ENCODE results near the gene FBLN1.

FBLN1 gene

DNA sequence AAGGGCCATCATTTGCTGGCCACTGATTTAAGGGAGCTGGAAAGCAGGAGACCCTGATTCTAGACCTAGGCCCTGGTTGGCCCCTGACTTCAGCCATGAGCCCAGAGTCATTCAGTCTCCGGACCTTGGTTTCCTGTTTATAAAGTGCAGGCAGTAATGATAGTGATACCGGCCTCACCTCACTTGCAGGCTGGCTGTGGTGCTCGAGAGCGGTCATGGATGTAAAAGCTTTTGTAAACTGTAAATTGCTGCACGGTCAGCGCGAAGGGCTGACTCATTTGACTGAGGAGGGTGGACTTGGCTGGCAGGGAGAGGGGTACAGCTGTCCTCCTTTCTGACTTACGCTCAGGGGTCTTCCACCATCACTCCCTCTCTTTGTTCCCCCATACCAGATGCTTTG lies 37.4 kb downstream of the FBLN1 start:
- ATAC-seq: no peak
- TF ChIP-seq ZNF565 (CRISPR knock-in tag; conservative IDR thresholded peaks at IDR 0.05; ENCODE audit: low read depth) (no peak), ZFP3 (CRISPR knock-in tag; IDR thresholded peaks at IDR 0.05) (no peak), RARB (CRISPR knock-in tag; IDR thresholded peaks at IDR 0.05) (no peak), ZNF70 (CRISPR knock-in tag; IDR thresholded peaks at IDR 0.05) (no peak), BACH2 (CRISPR knock-in tag; IDR thresholded peaks at IDR 0.05; ENCODE audit: borderline replicate concordance) (no peak), GLIS3 (CRISPR knock-in tag; IDR thresholded peaks at IDR 0.05) (no peak), TCF4 (CRISPR knock-in tag; IDR thresholded peaks at IDR 0.05; ENCODE audit: borderline replicate concordance) (no peak), SNAI2 (CRISPR knock-in tag; IDR thresholded peaks at IDR 0.05) (no peak)
- TF ChIP-seq, protein P1, sequence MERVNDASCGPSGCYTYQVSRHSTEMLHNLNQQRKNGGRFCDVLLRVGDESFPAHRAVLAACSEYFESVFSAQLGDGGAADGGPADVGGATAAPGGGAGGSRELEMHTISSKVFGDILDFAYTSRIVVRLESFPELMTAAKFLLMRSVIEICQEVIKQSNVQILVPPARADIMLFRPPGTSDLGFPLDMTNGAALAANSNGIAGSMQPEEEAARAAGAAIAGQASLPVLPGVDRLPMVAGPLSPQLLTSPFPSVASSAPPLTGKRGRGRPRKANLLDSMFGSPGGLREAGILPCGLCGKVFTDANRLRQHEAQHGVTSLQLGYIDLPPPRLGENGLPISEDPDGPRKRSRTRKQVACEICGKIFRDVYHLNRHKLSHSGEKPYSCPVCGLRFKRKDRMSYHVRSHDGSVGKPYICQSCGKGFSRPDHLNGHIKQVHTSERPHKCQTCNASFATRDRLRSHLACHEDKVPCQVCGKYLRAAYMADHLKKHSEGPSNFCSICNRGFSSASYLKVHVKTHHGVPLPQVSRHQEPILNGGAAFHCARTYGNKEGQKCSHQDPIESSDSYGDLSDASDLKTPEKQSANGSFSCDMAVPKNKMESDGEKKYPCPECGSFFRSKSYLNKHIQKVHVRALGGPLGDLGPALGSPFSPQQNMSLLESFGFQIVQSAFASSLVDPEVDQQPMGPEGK (CRISPR knock-in tag; IDR thresholded peaks at IDR 0.05; ENCODE audit: borderline replicate concordance): no peak
- TF ChIP-seq, protein P2, sequence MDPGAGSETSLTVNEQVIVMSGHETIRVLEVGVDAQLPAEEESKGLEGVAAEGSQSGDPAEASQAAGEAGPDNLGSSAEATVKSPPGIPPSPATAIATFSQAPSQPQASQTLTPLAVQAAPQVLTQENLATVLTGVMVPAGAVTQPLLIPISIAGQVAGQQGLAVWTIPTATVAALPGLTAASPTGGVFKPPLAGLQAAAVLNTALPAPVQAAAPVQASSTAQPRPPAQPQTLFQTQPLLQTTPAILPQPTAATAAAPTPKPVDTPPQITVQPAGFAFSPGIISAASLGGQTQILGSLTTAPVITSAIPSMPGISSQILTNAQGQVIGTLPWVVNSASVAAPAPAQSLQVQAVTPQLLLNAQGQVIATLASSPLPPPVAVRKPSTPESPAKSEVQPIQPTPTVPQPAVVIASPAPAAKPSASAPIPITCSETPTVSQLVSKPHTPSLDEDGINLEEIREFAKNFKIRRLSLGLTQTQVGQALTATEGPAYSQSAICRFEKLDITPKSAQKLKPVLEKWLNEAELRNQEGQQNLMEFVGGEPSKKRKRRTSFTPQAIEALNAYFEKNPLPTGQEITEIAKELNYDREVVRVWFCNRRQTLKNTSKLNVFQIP (CRISPR knock-in tag; IDR thresholded peaks at IDR 0.05; ENCODE audit: borderline replicate concordance, low read depth): no peak
- TF ChIP-seq, protein P3, sequence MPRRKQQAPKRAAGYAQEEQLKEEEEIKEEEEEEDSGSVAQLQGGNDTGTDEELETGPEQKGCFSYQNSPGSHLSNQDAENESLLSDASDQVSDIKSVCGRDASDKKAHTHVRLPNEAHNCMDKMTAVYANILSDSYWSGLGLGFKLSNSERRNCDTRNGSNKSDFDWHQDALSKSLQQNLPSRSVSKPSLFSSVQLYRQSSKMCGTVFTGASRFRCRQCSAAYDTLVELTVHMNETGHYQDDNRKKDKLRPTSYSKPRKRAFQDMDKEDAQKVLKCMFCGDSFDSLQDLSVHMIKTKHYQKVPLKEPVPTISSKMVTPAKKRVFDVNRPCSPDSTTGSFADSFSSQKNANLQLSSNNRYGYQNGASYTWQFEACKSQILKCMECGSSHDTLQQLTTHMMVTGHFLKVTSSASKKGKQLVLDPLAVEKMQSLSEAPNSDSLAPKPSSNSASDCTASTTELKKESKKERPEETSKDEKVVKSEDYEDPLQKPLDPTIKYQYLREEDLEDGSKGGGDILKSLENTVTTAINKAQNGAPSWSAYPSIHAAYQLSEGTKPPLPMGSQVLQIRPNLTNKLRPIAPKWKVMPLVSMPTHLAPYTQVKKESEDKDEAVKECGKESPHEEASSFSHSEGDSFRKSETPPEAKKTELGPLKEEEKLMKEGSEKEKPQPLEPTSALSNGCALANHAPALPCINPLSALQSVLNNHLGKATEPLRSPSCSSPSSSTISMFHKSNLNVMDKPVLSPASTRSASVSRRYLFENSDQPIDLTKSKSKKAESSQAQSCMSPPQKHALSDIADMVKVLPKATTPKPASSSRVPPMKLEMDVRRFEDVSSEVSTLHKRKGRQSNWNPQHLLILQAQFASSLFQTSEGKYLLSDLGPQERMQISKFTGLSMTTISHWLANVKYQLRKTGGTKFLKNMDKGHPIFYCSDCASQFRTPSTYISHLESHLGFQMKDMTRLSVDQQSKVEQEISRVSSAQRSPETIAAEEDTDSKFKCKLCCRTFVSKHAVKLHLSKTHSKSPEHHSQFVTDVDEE (CRISPR knock-in tag; IDR thresholded peaks at IDR 0.05): no peak
- TF ChIP-seq, protein P4, sequence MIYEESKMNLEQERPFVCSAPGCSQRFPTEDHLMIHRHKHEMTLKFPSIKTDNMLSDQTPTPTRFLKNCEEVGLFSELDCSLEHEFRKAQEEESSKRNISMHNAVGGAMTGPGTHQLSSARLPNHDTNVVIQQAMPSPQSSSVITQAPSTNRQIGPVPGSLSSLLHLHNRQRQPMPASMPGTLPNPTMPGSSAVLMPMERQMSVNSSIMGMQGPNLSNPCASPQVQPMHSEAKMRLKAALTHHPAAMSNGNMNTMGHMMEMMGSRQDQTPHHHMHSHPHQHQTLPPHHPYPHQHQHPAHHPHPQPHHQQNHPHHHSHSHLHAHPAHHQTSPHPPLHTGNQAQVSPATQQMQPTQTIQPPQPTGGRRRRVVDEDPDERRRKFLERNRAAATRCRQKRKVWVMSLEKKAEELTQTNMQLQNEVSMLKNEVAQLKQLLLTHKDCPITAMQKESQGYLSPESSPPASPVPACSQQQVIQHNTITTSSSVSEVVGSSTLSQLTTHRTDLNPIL (CRISPR knock-in tag; IDR thresholded peaks at IDR 0.05; ENCODE audit: low read depth): no peak

DNA sequence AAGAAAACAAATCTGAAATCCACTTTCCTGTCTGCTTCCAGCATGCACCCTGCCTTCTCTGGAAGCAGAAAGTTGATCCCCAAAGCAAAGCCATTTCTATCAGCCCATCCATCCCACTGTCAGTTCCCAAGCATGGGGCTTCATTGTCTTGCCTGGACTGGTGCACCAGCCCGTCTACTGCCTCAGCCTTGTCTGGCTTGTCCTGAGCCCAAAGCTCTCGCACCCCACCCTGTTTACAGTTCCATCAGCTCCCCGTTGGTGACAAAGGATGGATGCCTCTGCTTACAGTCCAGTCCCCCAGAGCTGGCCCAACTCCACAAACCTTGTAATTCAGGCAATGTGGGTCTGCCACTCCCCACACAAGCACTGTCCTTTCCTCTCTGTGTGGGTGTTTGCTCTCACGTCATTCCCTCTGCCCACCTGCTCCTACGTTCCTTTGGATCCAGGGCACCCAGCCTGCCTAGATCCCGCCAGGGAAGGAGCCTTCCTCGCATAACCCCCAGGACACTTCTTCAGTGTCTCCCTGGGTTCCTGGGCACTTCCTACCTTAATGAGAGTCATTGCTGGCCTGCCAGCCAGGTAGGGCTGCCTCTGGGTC lies 38.8 kb downstream of the FBLN1 start:
- TF ChIP-seq, protein P3 (CRISPR knock-in tag; IDR thresholded peaks at IDR 0.05): no peak
- TF ChIP-seq OSR1 (CRISPR knock-in tag; IDR thresholded peaks at IDR 0.05) (no peak), TOX (CRISPR knock-in tag; IDR thresholded peaks at IDR 0.05; ENCODE audit: borderline replicate concordance) (no peak), GLIS3 (CRISPR knock-in tag; IDR thresholded peaks at IDR 0.05) (no peak), SNAI2 (CRISPR knock-in tag; IDR thresholded peaks at IDR 0.05) (no peak), CSDC2 (CRISPR knock-in tag; IDR thresholded peaks at IDR 0.05) (no peak), ISL1 (CRISPR knock-in tag; IDR thresholded peaks at IDR 0.05) (no peak), ZNF565 (CRISPR knock-in tag; conservative IDR thresholded peaks at IDR 0.05; ENCODE audit: low read depth) (no peak), ARNTL (CRISPR knock-in tag; IDR thresholded peaks at IDR 0.05; ENCODE audit: borderline replicate concordance, low read depth) (no peak), BACH2 (CRISPR knock-in tag; IDR thresholded peaks at IDR 0.05; ENCODE audit: borderline replicate concordance) (no peak), ESRRG (CRISPR knock-in tag; IDR thresholded peaks at IDR 0.05) (no peak), ZFP3 (CRISPR knock-in tag; IDR thresholded peaks at IDR 0.05) (no peak), PPARA (CRISPR knock-in tag; IDR thresholded peaks at IDR 0.05; ENCODE audit: borderline replicate concordance) (no peak), ZC3H10 (CRISPR knock-in tag; IDR thresholded peaks at IDR 0.05) (no peak)
- TF ChIP-seq, protein P5, sequence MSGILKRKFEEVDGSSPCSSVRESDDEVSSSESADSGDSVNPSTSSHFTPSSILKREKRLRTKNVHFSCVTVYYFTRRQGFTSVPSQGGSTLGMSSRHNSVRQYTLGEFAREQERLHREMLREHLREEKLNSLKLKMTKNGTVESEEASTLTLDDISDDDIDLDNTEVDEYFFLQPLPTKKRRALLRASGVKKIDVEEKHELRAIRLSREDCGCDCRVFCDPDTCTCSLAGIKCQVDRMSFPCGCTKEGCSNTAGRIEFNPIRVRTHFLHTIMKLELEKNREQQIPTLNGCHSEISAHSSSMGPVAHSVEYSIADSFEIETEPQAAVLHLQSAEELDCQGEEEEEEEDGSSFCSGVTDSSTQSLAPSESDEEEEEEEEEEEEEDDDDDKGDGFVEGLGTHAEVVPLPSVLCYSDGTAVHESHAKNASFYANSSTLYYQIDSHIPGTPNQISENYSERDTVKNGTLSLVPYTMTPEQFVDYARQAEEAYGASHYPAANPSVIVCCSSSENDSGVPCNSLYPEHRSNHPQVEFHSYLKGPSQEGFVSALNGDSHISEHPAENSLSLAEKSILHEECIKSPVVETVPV (CRISPR knock-in tag; IDR thresholded peaks at IDR 0.05): no peak
- TF ChIP-seq, protein P2 (CRISPR knock-in tag; IDR thresholded peaks at IDR 0.05; ENCODE audit: borderline replicate concordance, low read depth): no peak
- TF ChIP-seq, protein P4 (CRISPR knock-in tag; IDR thresholded peaks at IDR 0.05; ENCODE audit: low read depth): no peak

More for the DNA sequence above, 38.8 kb downstream of the FBLN1 start:
- ATAC-seq: no peak
